ENCODE measurements around the gene ZNF747.

Gene ZNF747

GRCh38 chr16:30534368-30535105 lies at the start of gene ZNF747:
TSS of gene ZNF747 (minus strand) at chr16:30534858. CDS start at chr16:30534679, 179 bp downstream.
- DNase-seq (ENCODE audit: low read depth): peak; percentile 91

GRCh38 chr16:30582611-30583340 lies 48.1 kb upstream of the ZNF747 start:
- DNase-seq (ENCODE audit: low read depth): no peak

GRCh38 chr16:30581457-30581856 lies 46.8 kb upstream of the ZNF747 start:
- no peak for DNase-seq (ENCODE audit: low read depth)

GRCh38 chr16:30574678-30575077 lies 40.0 kb upstream of the ZNF747 start:
- DNase-seq (ENCODE audit: low read depth): no peak

- peak; percentile 94 for DNase-seq (ENCODE audit: low read depth)
Measured at GRCh38 chr16:30571445-30572322, 37.0 kb upstream of the ZNF747 start, which contains the start of gene ZNF688. TSS of gene ZNF688 (minus strand) at chr16:30571714. CDS start at chr16:30571629, 85 bp downstream.

- no peak for DNase-seq (ENCODE audit: low read depth)
Measured at GRCh38 chr16:30570636-30571444, 36.2 kb upstream of the ZNF747 start.

GRCh38 chr16:30569746-30570635 lies 35.3 kb upstream of the ZNF747 start:
- no peak for DNase-seq (ENCODE audit: low read depth)

- no peak for DNase-seq (ENCODE audit: low read depth)
Measured at GRCh38 chr16:30569281-30569680, 34.6 kb upstream of the ZNF747 start.

- peak; percentile 42 for DNase-seq (ENCODE audit: low read depth)
Measured at GRCh38 chr16:30567991-30568638, 33.5 kb upstream of the ZNF747 start.

- DNase-seq (ENCODE audit: low read depth): peak; percentile 70
Measured at GRCh38 chr16:30567160-30567990, 32.7 kb upstream of the ZNF747 start.

GRCh38 chr16:30566531-30566930 lies 31.9 kb upstream of the ZNF747 start:
- no peak for DNase-seq (ENCODE audit: low read depth)

- no peak for DNase-seq (ENCODE audit: low read depth)
Measured at GRCh38 chr16:30565984-30566383, 31.3 kb upstream of the ZNF747 start.

GRCh38 chr16:30565526-30565925 lies 30.9 kb upstream of the ZNF747 start:
- DNase-seq (ENCODE audit: low read depth): no peak

- DNase-seq (ENCODE audit: low read depth): no peak
Measured at GRCh38 chr16:30562021-30562420, 27.4 kb upstream of the ZNF747 start.

GRCh38 chr16:30561089-30561816 lies 26.6 kb upstream of the ZNF747 start:
- no peak for DNase-seq (ENCODE audit: low read depth)

GRCh38 chr16:30559690-30560089 lies 25.0 kb upstream of the ZNF747 start:
- no peak for DNase-seq (ENCODE audit: low read depth)

- no peak for DNase-seq (ENCODE audit: low read depth)
Measured at GRCh38 chr16:30558789-30559377, 24.2 kb upstream of the ZNF747 start.
